Keratinocyte (primary cell): ENCODE measurements around the gene TDP1. TPM values are rescaled to one million over a fixed set of nuclear protein-coding genes. Genes with fewer than 3 reads are reported as not detected.

Experiments used
- DNase-seq: peaks from one replicate; pipeline ENCODE4 v3.0.0-alpha.2; 2011; ENCODE audit warnings: low read depth, missing footprints, low spot score
- FAIRE-seq: peaks from 2 replicates; lab custom pipeline; 2011; peaks lifted over from hg19 to GRCh38; lab: Jason Lieb, UNC
- H2AFZ ChIP-seq: 2 replicates; pipeline ENCODE4 v1.6.0; 2012; ENCODE audit warnings: low read length, control low read depth, inconsistent platforms; ENCODE audit not compliant: control insufficient read depth
- H3K27ac ChIP-seq: 2 replicates; pipeline ENCODE4 v1.5.1; 2011; ENCODE audit warnings: low read length; ENCODE audit not compliant: control insufficient read depth, insufficient read depth
- H3K27me3 ChIP-seq: 3 replicates; pipeline ENCODE4 v1.6.0; 2011; ENCODE audit warnings: low read length; ENCODE audit not compliant: control insufficient read depth, insufficient read depth; ENCODE audit errors: extremely low read depth
- H3K36me3 ChIP-seq, 2 experiments: 2 replicates in 1 of 2; 3 replicates in 1 of 2; pipeline ENCODE4 v1.5.1; 2011; ENCODE audit warnings: low read length in 2 of 2, mild to moderate bottlenecking in 1 of 2; ENCODE audit not compliant: control insufficient read depth in 2 of 2, insufficient read depth in 2 of 2; ENCODE audit errors: extremely low read depth in 1 of 2
- H3K4me1 ChIP-seq: 3 replicates; pipeline ENCODE4 v1.5.1; 2011; ENCODE audit warnings: low read length; ENCODE audit not compliant: control insufficient read depth, insufficient read depth; ENCODE audit errors: extremely low read depth
- H3K4me2 ChIP-seq: 3 replicates; pipeline ENCODE4 v1.6.0; 2011; ENCODE audit warnings: low read depth, low read length; ENCODE audit not compliant: control insufficient read depth, insufficient read depth; ENCODE audit errors: extremely low read depth
- H3K4me3 ChIP-seq, 3 experiments: fragments of 200-600 bp in 1 of 3; sonication (generic) in 1 of 3; 2 replicates in 2 of 3; 3 replicates in 1 of 3; pipeline ENCODE4 v1.5.1; 2011 to 2016; ENCODE audit warnings: low read length in 3 of 3, mild to moderate bottlenecking in 3 of 3, control low read depth in 2 of 3, inconsistent platforms in 1 of 3, low read depth in 1 of 3, mixed read lengths in 1 of 3, mixed run types in 1 of 3, moderate library complexity in 1 of 3; ENCODE audit not compliant: control insufficient read depth in 2 of 3, insufficient read depth in 2 of 3; ENCODE audit errors: extremely low read depth in 1 of 3
- H3K79me2 ChIP-seq: 2 replicates; pipeline ENCODE4 v1.6.0; 2012; ENCODE audit warnings: low read length; ENCODE audit not compliant: control insufficient read depth, insufficient read depth
- H3K9ac ChIP-seq: 3 replicates; pipeline ENCODE4 v1.6.0; 2011; ENCODE audit warnings: low read length; ENCODE audit not compliant: control insufficient read depth, insufficient read depth; ENCODE audit errors: extremely low read depth
- H3K9me1 ChIP-seq: 3 replicates; pipeline ENCODE4 v1.6.0; 2011; ENCODE audit warnings: low read length; ENCODE audit not compliant: control insufficient read depth, insufficient read depth; ENCODE audit errors: extremely low read depth
- H3K9me3 ChIP-seq: 2 replicates; pipeline ENCODE4 v1.5.1; 2012; ENCODE audit warnings: low read depth, low read length; ENCODE audit not compliant: control insufficient read depth
- H4K20me1 ChIP-seq: 3 replicates; pipeline ENCODE4 v1.6.0; 2011; ENCODE audit warnings: low read length; ENCODE audit not compliant: control insufficient read depth, insufficient read depth; ENCODE audit errors: extremely low read depth
- CTCF ChIP-seq, 3 experiments: IDR thresholded peaks in 1 of 3; conservative IDR thresholded peaks in 1 of 3; optimal IDR thresholded peaks in 1 of 3; 2 replicates in 2 of 3; 3 replicates in 1 of 3; pipeline versions ENCODE3 to v1.5.1; 2011; ENCODE audit warnings: low read length in 3 of 3, mild to moderate bottlenecking in 3 of 3, moderate library complexity in 2 of 3, control low read depth in 1 of 3, inconsistent platforms in 1 of 3; ENCODE audit not compliant: insufficient read depth in 2 of 3; ENCODE audit errors: extremely low read depth in 1 of 3
- EZH2 ChIP-seq: IDR thresholded peaks from one replicate; pipeline ENCODE4 v1.6.1; 2012; ENCODE audit warnings: inconsistent platforms, mild to moderate bottlenecking, low read length, moderate library complexity
- dilution Hi-C: fragments of 300-500 bp; cut with MboI; formaldehyde crosslinking; loops from one replicate; pipeline ENCODE4 v1.7.0; 2020; ENCODE audit warnings: low sequenced_read_pairs; ENCODE audit not compliant: extremely low pct_ligation_motif_present
- polyA plus RNA-seq, 5 experiments: library from polyadenylated mRNA; depleted of rRNA in 3 of 5; stranded (reverse) in 3 of 5; stranded (forward) in 1 of 5; unstranded in 1 of 5; fragments of >200 nt; gene quantifications; 1 replicate in 1 of 5; 2 replicates in 3 of 5; 3 replicates in 1 of 5; pipeline versions ENCODE4 v1.2.1 to v1.2.3, GENCODE V29; 2011 to 2012; ENCODE audit warnings: missing spikeins in 2 of 5, low read depth in 1 of 5, low replicate concordance in 1 of 5

TDP1 gene
- polyA plus RNA-seq, 1 donor (not counting 4 experiments of a cell fraction or from before 2014, with no cell fraction given): 24.9 TPM

- H3K27me3 ChIP-seq: no peaks in the 10 kb centered on the region
- no peaks in the 10 kb centered on the region for H3K9me1 ChIP-seq
- H3K9me3 ChIP-seq: no peaks in the 10 kb centered on the region
- no peak for TF ChIP-seq CTCF (optimal IDR thresholded peaks at IDR 0.05 in 1 of 3, IDR thresholded peaks at IDR 0.05 in 1 of 3, conservative IDR thresholded peaks at IDR 0.05 in 1 of 3; ENCODE audit: extremely low read depth in 1 of 3, insufficient read depth in 2 of 3, low read length in 3 of 3)
- no peak for TF ChIP-seq EZH2
- H3K4me3 ChIP-seq: no peak overlapping the region
- FAIRE-seq (no peak), DNase-seq (no peak)
- no peak overlapping the region for H3K9ac ChIP-seq
- no peak overlapping the region for H2AFZ ChIP-seq
- peaks cover 10 to 30% of the 10 kb centered on the region in 2 experiments for H3K36me3 ChIP-seq
- H3K4me2 ChIP-seq: no peak overlapping the region
- H3K79me2 ChIP-seq: peaks cover 28% of the 10 kb centered on the region
- no peaks in the 10 kb centered on the region for H4K20me1 ChIP-seq
- dilution Hi-C loops: no loop called here
- H3K4me1 ChIP-seq: peaks cover 12% of the 10 kb centered on the region
- H3K27ac ChIP-seq: no peak overlapping the region
Measured at GRCh38 chr14:89960914-89961313, 5.2 kb downstream of the TDP1 start.

- Histone ChIP-seq H3K9me3 (no peaks in the 10 kb centered on the region), H3K4me3 (no peak overlapping the region), H3K9me1 (no peaks in the 10 kb centered on the region), H3K27me3 (no peaks in the 10 kb centered on the region), H3K36me3 (peaks cover 13 to 31% of the 10 kb centered on the region in 2 experiments), H4K20me1 (no peaks in the 10 kb centered on the region), H2AFZ (no peak overlapping the region), H3K9ac (no peak overlapping the region), H3K27ac (no peak overlapping the region), H3K4me2 (no peak overlapping the region), H3K79me2 (peaks cover 12% of the 10 kb centered on the region), H3K4me1 (no peaks in the 10 kb centered on the region)
- no peak for DNase-seq
- dilution Hi-C loops: no loop called here
- FAIRE-seq: no peak
- TF ChIP-seq EZH2 (no peak), CTCF (optimal IDR thresholded peaks at IDR 0.05 in 1 of 3, IDR thresholded peaks at IDR 0.05 in 1 of 3, conservative IDR thresholded peaks at IDR 0.05 in 1 of 3; ENCODE audit: extremely low read depth in 1 of 3, insufficient read depth in 2 of 3, low read length in 3 of 3) (no peak)
Measured at GRCh38 chr14:89963288-89963978, 7.7 kb downstream of the TDP1 start.
